ENCODE measurements around the gene GRAMD1A.
"Not testable (repeated sequence)": the region's sequence is repeated elsewhere in the genome, so short reads cannot be mapped to it uniquely, and the experiment has no call there.

Gene GRAMD1A

DNA sequence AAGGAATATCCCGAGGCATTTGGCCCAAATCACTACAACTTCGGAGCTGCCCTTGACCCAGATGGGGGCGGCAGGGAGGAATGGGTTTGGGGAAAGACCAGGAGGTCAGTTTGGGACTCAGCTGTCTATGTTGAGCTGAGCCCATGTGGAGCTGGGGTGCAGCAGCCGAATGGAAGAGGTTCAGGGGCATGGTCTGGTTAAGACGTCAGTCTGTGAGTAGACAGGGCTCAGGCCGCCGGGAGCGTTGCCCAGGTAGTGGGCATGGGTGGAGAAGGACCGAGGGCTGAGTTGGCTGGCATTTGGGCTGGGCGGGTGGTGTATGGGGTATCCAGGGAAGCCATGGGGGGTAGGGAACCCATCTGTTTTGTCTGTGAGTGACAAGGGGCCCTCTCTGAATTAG lies 20.9 kb downstream of the GRAMD1A start:
- no peak for DNase-seq (ENCODE audit: low spot score)

DNA sequence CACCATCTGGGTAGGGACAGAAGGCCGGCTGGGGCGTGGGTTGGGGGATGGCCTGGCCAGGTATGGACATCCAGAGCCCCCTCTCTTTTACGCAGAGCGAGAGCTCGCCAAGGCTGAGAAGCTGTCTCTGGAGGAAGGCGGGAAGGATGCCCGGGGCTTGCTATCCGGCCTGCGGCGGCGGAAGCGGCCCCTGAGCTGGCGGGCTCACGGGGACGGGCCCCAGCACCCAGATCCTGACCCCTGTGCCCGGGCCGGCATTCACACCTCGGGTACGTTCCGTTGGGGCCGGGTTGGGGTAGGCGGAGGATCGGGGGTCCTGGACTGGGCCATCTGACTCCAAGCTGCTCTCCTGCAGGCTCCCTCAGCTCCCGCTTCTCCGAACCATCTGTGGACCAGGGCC lies 21.5 kb downstream of the GRAMD1A start:
- no peak for DNase-seq (ENCODE audit: low spot score)

DNA sequence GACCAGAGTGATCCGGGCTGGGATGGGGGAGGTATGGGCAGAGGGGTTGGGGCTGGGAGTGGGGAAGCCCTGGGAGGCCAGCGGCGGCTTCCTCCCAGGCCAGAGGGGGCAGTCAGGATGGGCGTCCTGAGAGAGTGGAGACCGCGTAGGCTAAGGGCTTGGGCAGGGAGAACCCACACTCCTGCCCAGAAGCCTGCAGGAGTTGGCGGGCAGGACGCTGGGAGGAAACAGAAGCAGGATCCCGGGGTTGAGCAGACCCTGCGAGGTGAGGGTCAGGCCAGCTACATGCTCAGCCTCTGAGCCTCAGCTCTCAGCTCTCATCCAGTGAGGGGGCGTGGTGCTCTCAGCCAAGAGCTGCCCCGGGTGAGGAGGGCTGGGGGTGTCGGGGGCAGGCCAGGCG lies 22.3 kb downstream of the GRAMD1A start:
- no peak for DNase-seq (ENCODE audit: low spot score)

DNA sequence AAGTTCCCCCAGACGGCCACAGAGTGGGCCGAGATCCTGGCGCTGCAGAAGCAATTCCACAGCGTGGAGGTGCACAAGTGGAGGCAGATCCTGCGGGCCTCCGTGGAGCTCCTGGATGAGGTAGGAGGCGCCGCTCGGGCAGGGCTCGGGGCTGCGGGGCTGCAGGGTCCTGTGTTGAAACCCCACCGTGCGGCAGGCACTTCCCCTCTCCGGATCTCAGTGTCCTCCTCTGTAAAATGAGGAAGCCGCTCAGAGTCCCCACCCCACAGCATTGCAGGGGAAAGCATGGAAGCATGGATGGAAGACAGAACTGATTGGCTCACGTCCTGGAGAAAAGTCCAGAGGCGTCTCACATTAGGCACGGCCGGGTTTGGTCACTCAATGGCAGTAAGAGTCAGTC lies 23.3 kb downstream of the GRAMD1A start:
- DNase-seq (ENCODE audit: low spot score) = no peak

DNA sequence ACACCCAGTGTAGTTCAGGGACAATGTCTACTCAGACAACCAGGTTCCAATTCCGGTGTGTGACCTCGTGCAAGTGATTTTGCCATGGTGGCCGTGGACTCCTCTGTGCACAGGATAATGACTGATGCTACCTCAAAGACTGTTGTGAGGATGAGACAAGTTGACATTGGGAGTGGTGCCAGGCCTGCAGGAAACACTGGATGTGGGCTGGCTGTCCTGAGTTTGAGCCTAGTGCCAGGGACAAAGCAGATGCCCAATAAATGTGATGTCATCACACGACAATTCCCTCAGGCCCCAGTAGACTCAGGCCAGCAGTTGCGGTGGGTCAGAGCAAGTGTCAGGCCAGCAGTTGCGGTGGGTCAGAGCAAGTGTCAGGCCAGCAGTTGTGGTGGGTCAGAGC lies 24.0 kb downstream of the GRAMD1A start:
- no peak for DNase-seq (ENCODE audit: low spot score)

DNA sequence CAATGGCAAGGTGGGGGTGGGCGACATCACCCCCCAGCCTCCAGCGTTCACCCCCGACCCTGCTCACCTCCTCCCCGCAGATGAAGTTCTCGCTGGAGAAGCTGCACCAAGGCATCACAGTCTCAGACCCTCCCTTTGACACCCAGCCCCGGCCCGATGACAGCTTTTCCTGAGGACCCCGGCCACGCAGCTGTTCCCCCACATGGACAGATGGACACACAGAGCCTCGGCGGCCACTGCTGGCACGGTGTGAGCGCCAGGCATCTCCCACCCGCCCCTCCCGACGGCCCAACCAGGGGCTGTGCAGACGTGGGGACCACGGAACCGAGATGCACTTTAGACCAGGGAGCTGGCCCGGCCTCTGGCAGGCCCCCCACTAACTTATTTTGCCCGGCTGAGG lies 25.8 kb downstream of the GRAMD1A start:
- DNase-seq (ENCODE audit: low spot score) = no peak

DNA sequence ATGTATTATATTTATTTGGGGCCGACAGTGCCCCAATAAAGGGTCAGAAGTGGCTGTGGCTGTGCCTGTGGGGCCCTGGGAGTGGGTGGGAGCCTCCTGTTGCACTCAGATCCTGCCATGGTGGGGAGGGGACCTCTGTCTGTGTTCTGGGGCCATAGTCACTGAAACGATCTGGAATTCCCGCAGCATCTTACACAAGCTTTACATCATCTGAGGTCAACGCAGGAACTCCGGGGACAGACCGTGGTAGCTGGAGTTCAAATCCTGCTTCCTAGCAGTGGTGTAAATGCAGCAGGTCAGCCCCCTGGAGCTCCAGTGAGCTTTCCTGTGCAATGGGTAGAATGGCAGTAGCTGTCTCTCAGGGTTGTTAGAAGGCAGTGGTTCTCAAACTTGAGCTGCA lies 26.3 kb downstream of the GRAMD1A start:
- no peak for DNase-seq (ENCODE audit: low spot score)

DNA sequence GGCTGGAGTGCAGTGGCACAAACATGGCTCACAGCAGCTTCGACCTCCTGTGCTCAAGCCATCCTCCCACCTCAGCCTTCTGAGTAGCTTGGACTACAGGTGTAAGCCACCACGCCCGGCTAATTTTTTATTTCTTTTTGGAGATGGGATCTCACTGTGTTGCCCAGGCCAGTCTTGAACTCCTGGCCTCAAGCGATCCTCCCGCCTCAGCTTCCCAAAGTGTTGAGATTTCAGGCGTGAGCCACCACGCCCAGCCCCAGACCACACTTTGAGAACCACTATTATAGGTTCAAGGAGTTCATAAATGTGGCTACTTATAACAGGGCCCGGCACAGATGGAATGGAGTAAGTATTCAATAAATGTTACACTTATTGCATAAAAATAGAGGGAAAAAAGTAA lies 26.9 kb downstream of the GRAMD1A start:
- no peak for DNase-seq (ENCODE audit: low spot score)

DNA sequence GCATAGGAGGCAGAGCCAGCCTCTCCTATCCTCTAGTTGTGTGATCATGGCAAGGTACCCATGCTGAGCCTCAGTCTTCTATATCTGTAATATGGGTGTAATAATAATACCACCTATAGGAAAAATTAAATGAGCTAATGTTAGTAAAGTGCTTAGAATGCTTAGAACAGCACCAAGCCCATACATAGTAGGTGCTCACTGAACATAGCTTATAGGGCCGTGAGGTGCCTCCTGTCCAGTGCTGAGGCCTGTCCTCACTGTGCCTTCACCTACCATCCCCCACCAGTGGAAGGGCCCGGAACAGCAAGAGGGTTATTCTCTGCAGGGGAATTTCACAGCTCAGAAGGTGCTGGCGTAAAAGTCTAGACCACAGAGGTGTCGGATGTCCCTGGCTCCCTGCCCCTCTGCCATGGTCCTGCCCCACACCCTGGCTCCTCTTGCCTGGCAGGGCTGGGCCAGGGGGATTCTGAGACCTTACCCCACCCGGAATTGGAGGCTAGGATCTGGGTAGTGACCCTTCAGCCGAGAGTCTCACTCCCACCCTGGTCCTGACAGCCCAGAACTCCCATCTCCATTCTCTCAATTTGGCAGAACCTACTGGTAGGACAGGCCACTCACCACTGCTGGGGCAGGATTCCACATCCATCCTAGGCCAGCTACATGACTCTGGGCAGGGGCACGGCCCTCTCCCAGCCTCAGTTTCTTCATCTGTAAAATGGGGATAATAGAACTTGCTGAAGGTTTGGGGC lies 27.9 kb downstream of the GRAMD1A start:
- peak; percentile 29 for DNase-seq (ENCODE audit: low spot score)

DNA sequence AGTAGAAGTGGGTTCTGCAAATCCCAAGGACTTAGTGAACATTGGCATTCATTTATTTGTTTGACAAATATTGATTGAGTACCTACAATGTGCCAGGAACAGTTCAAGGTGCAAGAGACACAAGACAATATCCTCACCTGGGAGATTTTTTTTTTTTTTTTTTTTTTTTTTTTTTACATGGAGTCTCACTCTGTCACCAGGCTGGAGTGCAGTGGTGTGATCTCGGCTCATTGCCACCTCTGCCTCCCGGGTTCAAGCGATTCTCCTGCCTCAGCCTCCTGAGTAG lies 28.4 kb downstream of the GRAMD1A start:
- DNase-seq (ENCODE audit: low spot score) = not testable (repeated sequence)

DNA sequence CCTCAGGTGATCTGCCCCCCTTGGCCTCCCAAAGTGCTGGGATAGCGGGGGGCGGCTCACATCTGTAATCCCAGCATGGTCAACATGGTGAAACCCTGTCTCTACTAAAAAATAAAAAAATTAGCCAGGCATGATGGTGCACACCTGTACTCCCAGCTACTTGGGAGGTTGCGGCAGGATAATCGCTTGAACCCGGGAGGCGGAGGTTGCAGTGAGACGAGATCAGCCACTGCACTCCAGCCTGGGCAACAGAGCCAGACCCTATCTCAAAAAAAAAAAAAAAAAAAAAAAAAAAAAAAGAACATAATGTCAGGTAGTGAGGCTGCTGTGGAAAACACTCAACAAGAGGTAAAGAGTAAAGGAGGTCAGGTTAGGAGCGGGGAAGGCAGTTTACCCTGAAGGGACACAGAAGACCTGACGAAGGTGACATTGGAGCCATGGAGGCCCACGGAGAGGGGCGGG lies 29.2 kb downstream of the GRAMD1A start:
- DNase-seq (ENCODE audit: low spot score) = not testable (repeated sequence)

DNA sequence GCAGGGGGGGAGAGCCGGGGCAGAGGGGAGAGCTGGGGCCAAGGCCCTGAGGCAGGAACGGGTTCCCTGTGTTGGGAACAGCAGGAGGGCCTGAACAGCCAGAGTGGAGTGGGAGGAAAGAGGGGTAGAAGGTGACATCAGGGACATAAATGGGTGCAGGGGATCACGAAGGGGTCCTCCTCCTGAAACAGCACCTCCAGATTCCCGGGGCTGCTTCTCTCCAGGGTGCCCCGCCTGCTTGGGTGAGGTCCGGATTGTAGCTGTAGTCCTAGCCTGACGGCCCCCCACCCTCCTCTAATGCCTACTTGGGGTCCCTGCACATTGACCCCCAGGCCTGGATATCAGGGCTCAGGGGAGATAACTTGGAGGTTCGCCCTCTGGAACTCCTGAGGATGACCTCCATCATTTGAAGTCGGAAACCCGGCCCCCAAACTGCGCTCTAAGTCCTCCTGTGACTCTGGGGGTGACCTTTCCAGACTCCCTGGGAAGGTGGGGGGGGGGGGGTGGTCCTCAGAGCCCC lies 29.7 kb downstream of the GRAMD1A start:
- no peak for DNase-seq (ENCODE audit: low spot score)

DNA sequence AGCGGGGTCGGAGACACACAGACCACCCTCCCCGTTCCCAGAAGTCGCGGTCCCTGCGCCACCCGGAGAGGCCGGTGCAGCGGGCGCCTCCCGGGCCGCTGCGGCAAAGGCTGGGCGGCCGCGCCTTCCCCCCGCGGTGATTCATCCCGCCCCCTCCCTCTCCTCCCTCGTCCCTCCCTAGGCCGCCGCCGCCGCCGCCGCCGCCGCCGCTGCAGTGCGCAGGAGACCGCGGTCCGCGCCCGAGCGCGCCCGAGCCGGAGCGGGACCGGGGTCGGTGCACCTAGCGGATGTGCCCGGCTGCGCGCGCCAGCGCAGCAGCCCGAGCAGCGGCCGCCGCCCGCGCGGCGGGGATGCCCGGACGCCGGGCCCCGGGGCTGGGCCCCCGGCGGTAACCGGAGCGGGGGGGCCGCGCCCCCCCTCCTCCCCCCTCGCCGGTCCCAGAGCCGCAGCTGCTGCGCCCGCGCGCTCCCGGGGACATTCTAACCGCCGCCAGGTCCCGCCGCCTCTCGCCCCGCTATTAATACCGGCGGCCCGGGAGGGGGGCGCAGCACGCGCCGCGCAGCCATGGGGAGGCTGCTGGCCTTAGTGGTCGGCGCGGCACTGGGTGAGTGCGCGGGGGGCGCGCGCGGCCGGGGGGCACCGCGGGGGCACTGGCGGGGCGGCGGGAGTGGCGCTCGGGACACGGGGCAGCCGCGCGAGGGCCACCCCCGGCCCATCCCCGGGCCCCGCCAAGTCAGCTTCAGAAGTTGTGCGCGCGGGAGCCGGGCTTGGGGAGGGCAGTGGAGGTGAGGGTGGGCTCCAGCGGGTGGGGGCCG lies 30.3 kb downstream of the GRAMD1A start, which contains the start of gene SCN1B:
Gene SCN1B (plus strand): TSS at position 214 of the 815 bp plus-strand sequence. CDS start 351 bp downstream, at position 565.
- DNase-seq (ENCODE audit: low spot score) = peak; percentile 95

DNA sequence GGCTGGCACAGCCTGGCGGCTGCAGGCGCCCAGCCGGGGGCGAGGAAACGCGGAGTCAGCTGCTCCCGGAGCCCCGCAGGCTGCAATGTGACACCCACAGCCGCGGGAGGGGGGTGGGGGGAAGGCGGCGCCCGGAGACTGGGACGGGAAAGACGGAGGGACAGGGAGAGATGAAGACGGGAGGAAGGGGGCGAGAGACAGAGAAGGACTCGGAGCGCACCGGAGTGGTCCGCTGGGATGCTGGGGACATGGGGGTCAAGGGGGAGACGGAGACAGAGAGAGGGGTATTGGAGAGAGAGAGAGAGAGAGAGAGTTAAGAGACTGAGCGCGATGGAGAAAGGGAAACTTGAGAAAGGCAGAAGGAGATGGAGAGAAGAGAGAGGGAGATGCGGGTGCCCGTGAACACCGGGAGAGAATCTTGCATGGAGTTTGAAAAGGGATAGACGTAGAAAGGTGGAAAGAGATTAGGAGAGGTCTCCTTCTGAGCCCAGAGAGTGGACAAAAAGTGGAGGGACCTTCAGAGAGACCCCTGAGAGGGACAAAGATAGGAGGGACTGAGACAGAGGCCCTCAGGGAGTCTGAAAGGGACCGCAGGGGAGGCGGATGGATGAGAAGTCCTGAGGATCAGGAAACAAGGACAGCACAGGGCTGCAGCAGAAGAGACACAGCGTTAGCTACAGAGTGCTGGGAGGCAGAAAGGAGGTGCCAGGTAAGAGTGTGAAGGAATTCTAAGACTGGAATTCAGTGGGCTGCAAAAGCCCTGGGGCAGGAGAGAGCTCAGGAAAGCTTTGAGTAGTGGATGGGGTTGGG lies 31.2 kb downstream of the GRAMD1A start:
- peak; percentile 76 for DNase-seq (ENCODE audit: low spot score)

DNA sequence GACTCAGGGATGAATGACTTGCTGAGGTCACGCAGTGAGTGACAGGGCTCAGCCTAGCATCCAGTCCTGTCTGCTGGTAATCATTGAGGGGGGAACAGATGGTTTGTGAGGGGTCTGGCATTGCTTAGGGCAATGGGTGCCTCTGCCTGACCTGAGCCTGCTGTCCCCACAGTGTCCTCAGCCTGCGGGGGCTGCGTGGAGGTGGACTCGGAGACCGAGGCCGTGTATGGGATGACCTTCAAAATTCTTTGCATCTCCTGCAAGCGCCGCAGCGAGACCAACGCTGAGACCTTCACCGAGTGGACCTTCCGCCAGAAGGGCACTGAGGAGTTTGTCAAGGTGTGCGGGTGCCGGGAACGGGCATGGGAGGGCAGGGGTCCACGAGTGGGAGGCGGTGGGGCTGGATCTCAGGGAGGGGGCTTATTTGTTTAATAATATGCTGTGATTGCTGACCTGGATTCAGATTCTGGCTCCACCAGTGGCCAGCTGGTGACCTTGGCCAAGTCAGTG lies 32.3 kb downstream of the GRAMD1A start:
- no peak for DNase-seq (ENCODE audit: low spot score)

DNA sequence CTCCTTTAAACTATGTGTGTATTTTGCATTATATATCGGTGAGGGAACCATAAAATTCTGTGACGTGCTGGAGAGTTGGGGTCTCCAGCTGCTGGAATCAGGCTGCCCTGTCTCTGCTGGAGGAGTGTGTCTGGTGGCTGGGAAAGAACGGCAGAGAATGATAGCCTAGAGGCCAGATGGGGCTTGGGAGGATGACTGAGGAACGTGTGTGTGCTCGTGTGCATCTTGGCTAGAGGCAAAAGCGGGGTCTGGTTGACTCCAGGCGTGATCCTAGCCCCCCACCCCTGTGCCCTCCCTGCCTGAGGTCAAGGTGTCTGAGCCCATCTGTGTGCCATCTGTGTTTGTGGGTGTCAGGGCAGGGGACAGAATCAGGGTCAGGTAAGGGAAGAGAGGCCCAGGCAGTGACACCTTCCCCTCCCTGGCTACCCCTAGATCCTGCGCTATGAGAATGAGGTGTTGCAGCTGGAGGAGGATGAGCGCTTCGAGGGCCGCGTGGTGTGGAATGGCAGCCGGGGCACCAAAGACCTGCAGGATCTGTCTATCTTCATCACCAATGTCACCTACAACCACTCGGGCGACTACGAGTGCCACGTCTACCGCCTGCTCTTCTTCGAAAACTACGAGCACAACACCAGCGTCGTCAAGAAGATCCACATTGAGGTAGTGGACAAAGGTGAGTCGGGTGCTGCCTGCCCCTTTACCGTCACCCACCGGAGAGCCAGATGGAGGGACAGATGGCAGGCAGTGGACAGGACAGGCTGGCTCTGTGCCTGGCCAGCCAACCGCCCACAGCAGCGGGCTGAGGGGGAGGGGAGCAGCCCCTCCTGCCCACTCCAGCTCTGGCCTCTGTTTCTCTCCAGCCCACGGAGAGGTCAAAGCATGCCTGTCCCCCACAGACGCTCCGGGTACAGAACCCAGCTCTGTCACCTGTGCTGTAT lies 33.2 kb downstream of the GRAMD1A start:
- DNase-seq (ENCODE audit: low spot score) = no peak

DNA sequence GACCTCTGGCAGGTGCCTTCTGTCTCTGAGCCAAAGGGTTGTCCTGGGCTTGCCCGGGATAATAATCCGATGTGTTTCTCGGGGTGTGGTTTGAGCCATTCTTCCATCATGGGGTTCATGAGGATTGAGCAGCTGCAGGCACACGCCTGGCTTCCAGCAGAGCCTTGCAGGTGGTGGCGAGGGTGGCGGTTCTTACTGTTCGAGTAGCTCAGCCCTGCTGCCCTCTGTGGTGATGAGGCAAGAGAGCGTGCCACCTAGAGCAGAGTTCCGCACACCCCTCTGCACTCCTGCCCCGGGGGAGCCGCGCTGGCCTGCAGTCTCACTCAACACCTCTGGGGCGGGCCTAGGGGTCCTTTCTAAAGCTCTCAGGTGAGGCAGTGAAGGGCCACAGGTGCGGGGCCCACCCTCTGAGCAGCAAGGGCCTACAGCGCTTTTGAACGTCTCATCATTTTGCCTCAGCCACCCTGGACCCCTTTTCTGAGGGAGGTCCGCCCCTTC lies 33.9 kb downstream of the GRAMD1A start:
- no peak for DNase-seq (ENCODE audit: low spot score)

DNA sequence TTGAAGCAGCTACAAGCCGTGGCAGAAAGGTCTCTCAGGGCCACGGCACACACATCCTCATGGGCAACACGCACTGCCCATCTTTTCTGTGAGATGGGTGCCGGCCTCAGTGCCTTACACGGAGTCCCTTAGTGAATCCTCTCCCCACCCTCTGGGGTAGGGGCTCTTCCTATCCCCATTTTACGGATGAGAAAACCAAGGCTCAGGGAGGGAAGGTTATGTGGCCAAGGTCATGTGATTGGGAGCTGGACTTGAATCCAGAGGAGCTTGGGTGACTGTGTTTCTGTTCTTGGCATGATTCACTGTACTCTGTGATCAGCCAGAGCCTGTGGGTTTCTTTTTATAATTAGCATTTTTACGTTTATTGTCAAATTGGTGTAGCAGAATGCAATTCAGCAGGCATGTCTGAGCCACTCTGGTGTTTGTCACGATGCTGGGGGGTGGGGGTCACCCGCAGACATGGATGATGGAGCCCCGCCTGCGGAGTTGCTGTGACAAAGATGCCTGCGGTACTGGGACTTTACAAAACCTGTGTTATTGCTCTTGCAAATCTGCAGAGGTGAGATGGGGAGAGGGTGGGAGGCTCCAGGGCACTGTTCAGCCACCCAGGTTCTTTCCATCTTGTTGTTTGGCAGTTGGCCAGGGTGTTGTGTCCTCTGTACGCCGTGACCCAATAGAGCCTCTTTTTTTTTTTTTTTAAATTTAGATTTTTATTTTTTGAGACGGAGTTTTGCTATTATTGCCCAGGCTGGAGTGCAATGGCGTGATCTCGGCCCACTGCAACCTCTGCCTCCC lies 34.7 kb downstream of the GRAMD1A start:
- no peak for DNase-seq (ENCODE audit: low spot score)

DNA sequence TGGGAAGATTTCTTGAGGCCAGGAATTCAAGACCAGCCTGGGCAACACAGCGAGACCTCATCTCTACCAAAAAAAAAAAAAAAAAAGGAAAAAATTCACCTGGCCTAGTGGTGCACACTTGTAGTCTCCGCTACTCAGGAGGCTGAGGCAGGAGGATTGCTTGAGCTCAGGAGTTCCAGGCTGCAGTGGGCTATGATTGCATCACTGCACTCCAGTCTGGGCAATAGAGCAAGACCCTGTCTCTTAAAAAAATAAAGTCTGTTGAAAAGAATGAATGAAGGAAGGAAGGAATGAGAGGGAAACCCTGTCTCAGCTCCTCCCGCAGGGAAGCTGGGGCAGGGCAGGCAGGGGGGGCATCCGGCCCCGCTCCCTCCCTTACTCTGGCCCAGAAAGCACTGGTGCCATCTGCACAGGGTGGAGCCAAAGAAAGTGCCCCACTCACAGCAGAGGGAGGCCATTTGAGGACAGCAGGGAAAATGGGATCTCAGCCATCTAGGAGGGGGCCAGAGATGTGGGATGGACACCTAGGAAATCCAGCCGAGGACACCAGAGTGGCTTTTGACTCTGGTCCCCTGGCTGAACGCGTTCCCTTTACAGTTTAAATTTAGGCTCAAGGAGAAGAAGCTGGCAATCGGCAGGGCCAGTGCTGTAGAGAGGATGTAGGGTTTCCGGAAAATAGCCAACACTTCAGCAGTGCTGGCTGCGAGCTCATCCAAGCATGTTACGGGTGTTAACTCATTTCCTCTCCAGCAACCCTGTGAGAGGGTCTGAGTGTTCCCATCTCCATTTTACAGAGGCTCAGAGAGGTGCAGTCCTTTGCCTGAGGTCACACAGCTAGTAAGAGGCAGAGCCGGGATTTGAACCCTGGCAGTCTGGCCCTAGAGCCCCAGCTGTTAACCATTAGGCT lies 37.8 kb downstream of the GRAMD1A start:
- DNase-seq (ENCODE audit: low spot score) = peak; percentile 56
